Right renal cortex interstitium (tissue), 3 donors: Measurements from ENCODE around the gene ACTR1B. TPM values are rescaled to one million over a fixed set of nuclear protein-coding genes. Genes with fewer than 3 reads are reported as not detected.
"Not testable (repeated sequence)": the region's sequence is repeated elsewhere in the genome, so short reads cannot be mapped to it uniquely, and the experiment has no call there.

ENCODE experiments used
- DNase-seq, 3 donors: peaks; one replicate each; pipeline ENCODE4 v3.0.0-alpha.2; 2013; ENCODE audit warnings: low read depth in 3 of 3, low spot score in 2 of 3
- polyA plus RNA-seq, 3 donors: library from polyadenylated mRNA; unstranded; fragments of 120-200 nt; gene quantifications; one replicate each; pipeline ENCODE4 v1.2.1, GENCODE V29; 2013; ENCODE audit not compliant: insufficient read length in 3 of 3

ACTR1B gene
- polyA plus RNA-seq, 3 donors, result 54.9 to 59.3 (median 58.1) TPM

GRCh38 chr2:97620492-97620891, 43.4 kb downstream of the ACTR1B start:
- not testable (repeated sequence) for DNase-seq

GRCh38 chr2:97618939-97619827, 44.7 kb downstream of the ACTR1B start:
- not testable (repeated sequence) for DNase-seq

GRCh38 chr2:97617911-97618310, 45.9 kb downstream of the ACTR1B start:
- DNase-seq, result no peak

GRCh38 chr2:97615746-97616145, 48.1 kb downstream of the ACTR1B start:
- not testable (repeated sequence) for DNase-seq

GRCh38 chr2:97611895-97612294, 51.9 kb downstream of the ACTR1B start:
- DNase-seq, result not testable (repeated sequence)

GRCh38 chr2:97608745-97609144, 55.1 kb downstream of the ACTR1B start:
- not testable (repeated sequence) for DNase-seq

Other genes with a start within 250 kb of the ACTR1B start
- 10 to 100 TPM; 13.2 to 21.2 (median 17.1) TPM for gene ANKRD36B, start 74.2 kb downstream of the ACTR1B start, polyA plus RNA-seq
- gene COX5B, start 18.0 kb downstream of the ACTR1B start, polyA plus RNA-seq, result 100 to 1,000 TPM; 204 to 217 (median 213) TPM
- 1 to 10 TPM; 6.6 to 9.2 (median 6.6) TPM for gene C2orf92, start 5.7 kb upstream of the ACTR1B start, polyA plus RNA-seq
- 1 to 10 TPM; 1.5 to 2.3 (median 1.7) TPM for gene ZAP70, start 49.5 kb upstream of the ACTR1B start, polyA plus RNA-seq